Left renal pelvis (tissue), 4 donors: ENCODE measurements around the gene NFU1. TPM values are rescaled to one million over a fixed set of nuclear protein-coding genes. Genes with fewer than 3 reads are reported as not detected.
"Not testable (repeated sequence)": the region's sequence is repeated elsewhere in the genome, so short reads cannot be mapped to it uniquely, and the experiment has no call there.

Source experiments
- DNase-seq, 4 donors: peaks; one replicate each; pipeline ENCODE4 v3.0.0-alpha.2; 2013; ENCODE audit warnings: low read depth in 4 of 4, low spot score in 3 of 4
- polyA plus RNA-seq, 4 donors: library from polyadenylated mRNA; unstranded; fragments of 120-200 nt; gene quantifications; one replicate each; pipeline ENCODE4 v1.2.1, GENCODE V29; 2013; ENCODE audit not compliant: insufficient read length in 4 of 4

NFU1 gene
- polyA plus RNA-seq, 4 donors, result 47.0 to 70.4 (median 60.8) TPM

- DNase-seq, result not testable (repeated sequence)
Measured at GRCh38 chr2:69354976-69355375, 82.3 kb downstream of the NFU1 start.

GRCh38 chr2:69353360-69353759 is 83.9 kb downstream of the NFU1 start:
- DNase-seq, result no peak

DNA sequence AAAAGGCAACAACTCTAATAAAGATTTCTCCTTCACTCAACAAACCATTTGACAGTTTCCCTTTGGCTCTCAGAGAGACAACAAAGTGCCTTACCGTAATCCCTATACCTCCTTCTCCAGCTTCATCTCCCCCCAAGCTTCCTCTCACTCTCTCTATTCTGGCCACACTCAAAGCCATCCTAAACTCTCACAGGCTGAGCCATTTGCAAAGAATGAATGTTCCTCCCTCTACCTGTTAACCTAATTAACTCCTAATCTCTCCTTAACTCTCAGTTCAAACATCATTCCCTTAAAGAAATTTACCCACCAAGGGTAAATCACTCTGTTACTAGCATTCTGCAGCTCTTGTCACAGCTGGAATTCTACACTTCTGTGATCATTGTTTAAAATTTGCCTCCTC is 88.5 kb downstream of the NFU1 start:
- no peak for DNase-seq

Other genes with a start within 250 kb of the NFU1 start
- gene GFPT1, start 50.2 kb downstream of the NFU1 start, polyA plus RNA-seq, result 10 to 100 TPM; 35.2 to 48.3 (median 43.4) TPM
- 10 to 100 TPM; 17.5 to 25.5 (median 23.5) TPM for gene AAK1, start 206.3 kb upstream of the NFU1 start, polyA plus RNA-seq